Adipose tissue (tissue), 3 donors: Measurements from ENCODE around the gene HEMGN. TPM values are rescaled to one million over a fixed set of nuclear protein-coding genes. Genes with fewer than 3 reads are reported as not detected.
"Not testable (repeated sequence)": the region's sequence is repeated elsewhere in the genome, so short reads cannot be mapped to it uniquely, and the experiment has no call there.

Experiments used
- H3K27ac ChIP-seq: one replicate; pipeline ENCODE4 v1.5.1; 2013; ENCODE audit warnings: low read depth, low read length
- WGBS, 3 donors: extraction: QIAGEN DNeasy Blood & Tissue Kit; methylation state at CpG; one replicate each; pipeline ENCODE4 v1.1.7; 2013; 5-methylcytosine and 5-hydroxymethylcytosine counted together
- polyA plus RNA-seq, 3 donors: library from polyadenylated mRNA; stranded (reverse); fragments of 200-250 nt; gene quantifications; one replicate each; pipeline ENCODE4 v1.2.3, GENCODE V29; 2013
- donor health status: healthy with polysubstance abuse.
- donor health status: Bipolar disorder and iron deficiency.
- donor health status: healthy.

HEMGN gene
- under 1 TPM in 2 of 3 donors, not detected in 1; 0.03 to 0.04 TPM for polyA plus RNA-seq

DNA sequence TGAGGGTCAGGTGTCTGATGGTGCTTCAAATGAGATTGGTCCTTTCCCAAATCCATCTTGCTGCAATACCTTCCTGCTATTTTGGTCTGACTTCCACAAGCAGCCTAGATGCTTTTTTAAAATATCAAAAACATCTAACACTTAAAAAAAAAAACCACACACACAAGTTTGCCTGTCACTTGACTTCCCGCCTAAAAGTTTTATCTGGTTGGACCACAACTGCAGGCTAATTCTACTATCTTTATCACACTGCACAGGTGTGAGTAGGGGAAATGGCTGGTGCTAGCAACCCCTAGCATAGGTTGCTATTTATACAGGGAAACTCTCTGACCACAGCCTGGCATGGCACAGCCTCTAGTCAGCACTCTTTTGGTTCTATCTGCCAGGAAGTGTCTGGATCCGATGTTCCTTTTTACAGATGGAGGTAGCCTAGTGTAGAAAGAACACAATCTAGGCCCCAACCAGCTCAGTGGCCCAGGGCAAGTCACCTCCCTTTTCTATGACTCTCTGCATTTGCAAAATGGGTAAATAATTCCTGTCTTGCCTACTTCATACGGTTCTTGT, at the start of gene HEMGN:
TSS of gene HEMGN (minus strand) at position 92 of the 564 bp plus-strand sequence. CDS start at position 56, 36 bp downstream.
- 50 to 75% (median 53%) methylated on average over 3 of the region's 3 CpGs for WGBS, 3 donors

GRCh38 chr9:97987487-97987886, 49.5 kb upstream of the HEMGN start:
- 78 to 89% (median 84%) methylated on average over 5 of the region's 5 CpGs for WGBS, 3 donors
- no peak overlapping the region for H3K27ac ChIP-seq

More for the DNA sequence above, at the start of gene HEMGN:
- H3K27ac ChIP-seq: no peak within 1 kb of the TSS

- no peak overlapping the region for H3K27ac ChIP-seq
- WGBS, 3 donors: 7 to 16% (median 8%) methylated on average over 50 to 59 of the region's 59 CpGs
Measured at GRCh38 chr9:97985058-97985861, 47.3 kb upstream of the HEMGN start.

GRCh38 chr9:97984188-97985057, 46.5 kb upstream of the HEMGN start:
- H3K27ac ChIP-seq: peak overlapping the region; percentile 92
- WGBS, 3 donors: 0 to 1% (median 0%) methylated on average over 34 to 112 of the region's 116 CpGs

DNA sequence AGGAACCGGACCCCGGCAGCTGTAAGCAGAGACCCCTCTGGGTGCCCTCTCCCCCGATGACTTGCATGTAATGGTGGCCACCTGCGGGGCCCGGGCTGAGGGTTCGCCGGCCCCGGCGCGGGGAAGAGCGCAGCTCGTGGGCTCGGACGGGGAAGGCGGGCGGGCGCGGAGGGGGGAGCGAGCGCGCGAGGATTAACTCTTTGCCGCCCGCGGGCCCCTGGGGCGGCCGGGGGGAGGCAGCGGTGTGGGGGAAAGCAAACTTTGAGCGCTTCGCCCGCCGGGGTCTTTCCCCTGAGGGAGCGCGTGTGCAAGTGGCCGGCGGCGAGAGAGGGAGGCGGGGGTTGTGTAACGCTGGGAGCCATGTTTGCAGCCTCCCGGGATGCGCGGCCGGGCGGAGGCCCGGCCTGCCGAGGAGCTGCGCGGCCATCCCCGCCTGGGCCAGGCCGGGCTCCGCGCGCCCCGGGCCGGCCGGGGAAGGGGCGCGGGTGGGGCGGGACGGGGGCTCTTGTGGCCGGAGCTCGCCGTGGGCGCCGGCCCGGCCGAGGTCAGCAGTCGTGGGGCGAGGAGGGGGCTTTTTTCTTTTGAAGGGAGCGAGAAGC, 45.7 kb upstream of the HEMGN start:
- 0 to 1% (median 1%) methylated on average over 48 to 69 of the region's 70 CpGs for WGBS, 3 donors

DNA sequence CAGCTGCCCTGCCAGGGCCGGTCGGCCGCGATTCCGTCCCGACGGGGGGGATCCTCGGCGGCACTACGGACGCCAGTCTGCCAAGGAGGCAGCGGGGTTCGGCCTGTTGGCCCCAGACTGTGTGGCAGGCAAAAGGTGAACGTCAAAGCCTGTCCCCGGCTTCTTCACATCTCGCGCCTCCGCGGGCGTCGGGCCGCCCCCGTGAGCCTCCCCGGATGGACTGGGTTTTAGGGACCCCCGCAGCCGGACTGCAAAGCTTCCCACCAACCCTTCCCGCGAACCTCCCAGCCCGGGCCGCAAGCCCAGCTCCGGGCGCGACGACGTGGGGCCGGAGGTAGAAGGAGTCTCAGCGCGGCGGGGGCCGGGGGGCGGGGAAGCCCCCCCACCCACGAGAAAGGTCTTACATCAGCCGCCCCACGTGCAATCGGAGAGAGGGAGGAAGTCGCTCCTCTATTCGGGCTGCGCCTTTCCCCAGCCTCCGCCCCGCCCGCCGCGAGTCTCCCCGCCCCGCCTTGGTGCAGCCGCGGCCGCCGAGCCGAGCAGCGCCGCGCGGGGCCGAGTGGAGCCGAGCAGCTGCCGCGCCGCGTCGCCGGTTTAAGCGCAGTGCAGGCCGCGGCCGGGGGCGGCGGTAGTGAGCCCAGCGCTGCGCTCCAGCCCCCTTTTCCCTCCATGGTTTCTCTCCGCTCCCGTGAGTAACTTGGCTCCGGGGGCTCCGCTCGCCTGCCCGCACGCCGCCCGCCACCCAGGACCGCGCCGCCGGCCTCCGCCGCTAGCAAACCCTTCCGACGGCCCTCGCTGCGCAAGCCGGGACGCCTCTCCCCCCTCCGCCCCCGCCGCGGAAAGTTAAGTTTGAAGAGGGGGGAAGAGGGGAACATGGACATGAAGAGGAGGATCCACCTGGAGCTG, 45.0 kb upstream of the HEMGN start, which contains the start of gene ANP32B:
TSS of gene ANP32B (plus strand) at position 659 of the 906 bp plus-strand sequence. CDS start at position 874, 215 bp downstream.
- H3K27ac ChIP-seq: peak within 1 kb of the TSS; percentile 92
- 0% methylated on average over 81 to 105 of the region's 105 CpGs for WGBS, 3 donors

More for the DNA sequence above, 45.7 kb upstream of the HEMGN start:
- peak overlapping the region; percentile 92 for H3K27ac ChIP-seq

DNA sequence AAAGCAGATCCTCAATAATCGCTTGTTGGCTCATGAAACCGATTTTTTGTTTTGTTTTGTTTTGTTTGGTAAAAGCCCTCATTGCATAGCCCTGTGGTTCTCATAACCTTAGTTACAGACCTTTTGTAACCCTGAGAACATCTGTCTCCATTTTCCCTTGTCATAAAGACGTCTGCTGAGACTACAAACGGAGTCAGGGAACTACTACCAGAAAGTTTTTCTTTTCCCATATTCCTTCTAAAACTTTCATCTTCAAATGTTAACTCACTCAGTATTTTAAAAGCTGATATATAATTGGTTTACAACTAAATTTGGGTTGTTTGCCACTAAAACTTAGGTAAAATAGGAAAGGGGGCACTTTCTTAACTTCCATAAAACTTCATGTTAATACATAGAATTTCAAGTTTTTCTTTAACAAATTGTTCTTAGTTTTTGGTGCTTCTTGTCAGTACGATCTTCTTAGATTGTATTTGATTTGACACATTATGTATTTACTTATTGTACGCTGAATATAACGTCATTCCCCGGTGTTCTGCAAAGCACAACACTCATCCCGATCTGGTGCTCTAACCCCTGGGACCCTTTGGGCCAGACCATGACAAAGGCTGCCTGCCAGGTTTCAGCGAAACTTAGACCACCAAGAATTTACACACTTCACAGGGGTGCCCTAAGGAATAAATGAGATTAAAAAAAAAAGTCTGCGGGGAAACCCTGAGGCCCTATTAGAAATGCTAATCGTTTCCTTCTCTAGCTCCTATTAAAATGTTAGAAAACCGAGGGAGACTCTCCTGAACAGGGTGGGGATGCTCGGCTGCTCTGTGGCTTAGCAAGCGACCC, 44.1 kb upstream of the HEMGN start:
- H3K27ac ChIP-seq: no peak overlapping the region
- 34 to 42% (median 40%) methylated on average over 15 of the region's 15 CpGs for WGBS, 3 donors

GRCh38 chr9:97980918-97981845, 43.2 kb upstream of the HEMGN start:
- H3K27ac ChIP-seq: no peak overlapping the region
- WGBS, 3 donors: 76 to 83% (median 80%) methylated on average over 10 of the region's 10 CpGs

GRCh38 chr9:97980479-97980803, 42.5 kb upstream of the HEMGN start:
- no peak overlapping the region for H3K27ac ChIP-seq
- WGBS, 3 donors: 68 to 78% (median 76%) methylated on average over 4 of the region's 4 CpGs

- WGBS, 3 donors: 83 to 88% (median 85%) methylated on average over 7 of the region's 7 CpGs
- H3K27ac ChIP-seq: no peak overlapping the region
Measured at GRCh38 chr9:97979788-97980478, 42.0 kb upstream of the HEMGN start.

GRCh38 chr9:97978371-97979130, 40.6 kb upstream of the HEMGN start:
- no peak overlapping the region for H3K27ac ChIP-seq
- WGBS, 3 donors: 82 to 90% (median 89%) methylated on average over 3 of the region's 3 CpGs

DNA sequence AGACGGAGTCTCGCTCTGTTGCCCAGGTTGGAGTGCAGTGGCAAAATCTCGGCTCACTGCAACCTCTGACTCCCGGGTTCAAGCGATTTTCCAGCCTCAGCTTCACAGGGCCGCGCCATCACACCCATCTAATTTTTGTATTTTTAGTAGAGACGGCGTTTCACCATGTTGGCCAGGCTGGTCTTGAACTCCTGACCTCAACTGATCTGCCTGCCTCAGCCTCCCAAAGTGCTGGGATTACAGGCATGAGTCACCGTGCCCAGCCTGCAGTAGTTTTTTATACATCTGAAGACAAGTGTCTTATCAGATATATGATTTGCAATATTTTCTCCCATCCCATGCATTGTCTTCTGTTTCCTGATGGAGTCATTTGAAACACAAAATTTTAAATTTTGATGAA, 38.7 kb upstream of the HEMGN start:
- 93 to 94% (median 94%) methylated on average over 10 of the region's 10 CpGs for WGBS, 3 donors
- not testable (repeated sequence) for H3K27ac ChIP-seq

- H3K27ac ChIP-seq: no peak overlapping the region
- WGBS, 3 donors: 53 to 77% (median 69%) methylated on average over 1 of the region's 1 CpG
Measured at GRCh38 chr9:97975376-97975775, 37.4 kb upstream of the HEMGN start.

DNA sequence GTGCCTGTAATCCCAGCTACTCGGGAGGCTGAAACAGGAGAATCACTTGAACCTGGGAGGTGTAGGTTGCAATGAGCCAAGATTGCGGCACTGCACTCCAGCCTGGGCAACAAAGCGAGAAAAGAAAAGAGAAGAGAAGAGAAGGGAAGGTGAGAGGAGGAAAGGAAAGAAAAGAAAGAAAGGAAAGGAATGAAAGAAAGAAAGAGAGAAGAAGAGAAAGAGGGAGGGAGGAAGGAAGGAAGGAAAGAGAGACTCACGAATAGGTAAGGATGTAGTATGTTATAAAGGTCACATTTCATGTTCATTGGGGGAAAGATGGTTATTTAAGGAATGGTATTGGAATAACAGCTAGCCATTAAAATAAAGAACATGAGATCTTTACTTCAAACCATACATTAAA, 34.8 kb upstream of the HEMGN start:
- 84 to 88% (median 87%) methylated on average over 4 of the region's 4 CpGs for WGBS, 3 donors
- no peak overlapping the region for H3K27ac ChIP-seq

- 47 to 66% (median 54%) methylated on average over 7 of the region's 7 CpGs for WGBS, 3 donors
Measured at GRCh38 chr9:97970165-97970564, 32.2 kb upstream of the HEMGN start.

More at GRCh38 chr9:97970165-97970564, 32.2 kb upstream of the HEMGN start:
- no peak overlapping the region for H3K27ac ChIP-seq
